Stimulated activated CD4-positive, alpha-beta T cell treated with anti-CD3 and anti-CD28 coated beads, Interleukin-4, amount 100 ng/mL, for 24 hours (primary cell): ENCODE results near the gene ARL5B.
A peak's percentile ranks its signal among the peaks of the same experiment; 100 is the strongest.
"Not testable (repeated sequence)": the region's sequence is repeated elsewhere in the genome, so short reads cannot be mapped to it uniquely, and the experiment has no call there.

Source experiments
- DNase-seq: peaks from one replicate; pipeline ENCODE4 v3.0.0-alpha.2; 2020

ARL5B gene, protein sequence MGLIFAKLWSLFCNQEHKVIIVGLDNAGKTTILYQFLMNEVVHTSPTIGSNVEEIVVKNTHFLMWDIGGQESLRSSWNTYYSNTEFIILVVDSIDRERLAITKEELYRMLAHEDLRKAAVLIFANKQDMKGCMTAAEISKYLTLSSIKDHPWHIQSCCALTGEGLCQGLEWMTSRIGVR

DNA sequence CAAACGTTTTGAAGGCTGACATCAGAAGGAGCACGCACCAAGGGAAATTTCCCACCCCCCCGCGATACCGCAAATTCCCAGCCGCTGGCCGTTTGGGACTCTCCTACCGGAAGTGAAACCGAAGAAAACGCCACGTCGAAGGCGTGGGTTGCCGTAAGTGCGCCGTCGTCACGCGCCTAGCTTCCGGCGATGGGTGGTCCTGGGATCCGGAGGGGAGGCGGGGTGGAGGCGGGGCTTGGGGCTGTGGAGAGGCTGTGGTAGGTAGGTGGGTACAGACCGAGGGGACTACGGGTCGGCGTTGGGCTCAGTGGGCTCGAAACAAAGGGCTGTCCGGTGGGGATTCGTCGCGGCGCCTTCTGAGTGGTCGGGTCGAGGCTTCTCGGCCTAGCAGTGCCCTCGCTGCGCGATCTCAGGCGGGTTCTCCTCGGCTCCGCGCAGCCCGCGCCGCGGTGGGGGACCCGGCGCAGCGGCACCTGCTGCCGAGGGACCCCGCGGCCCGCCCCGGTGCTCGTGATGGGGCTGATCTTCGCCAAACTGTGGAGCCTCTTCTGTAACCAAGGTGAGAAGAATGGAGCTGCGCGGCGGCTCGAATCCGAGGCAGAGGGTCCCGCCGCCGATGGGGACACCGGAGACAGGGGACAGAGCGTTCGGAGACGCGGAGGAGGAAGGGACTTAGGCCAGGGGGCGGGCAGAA is at the start of gene ARL5B:
TSS of gene ARL5B (plus strand) at position 307 of the 694 bp plus-strand sequence. CDS start at position 514, 207 bp downstream.
- DNase-seq: peak; percentile 96

DNA sequence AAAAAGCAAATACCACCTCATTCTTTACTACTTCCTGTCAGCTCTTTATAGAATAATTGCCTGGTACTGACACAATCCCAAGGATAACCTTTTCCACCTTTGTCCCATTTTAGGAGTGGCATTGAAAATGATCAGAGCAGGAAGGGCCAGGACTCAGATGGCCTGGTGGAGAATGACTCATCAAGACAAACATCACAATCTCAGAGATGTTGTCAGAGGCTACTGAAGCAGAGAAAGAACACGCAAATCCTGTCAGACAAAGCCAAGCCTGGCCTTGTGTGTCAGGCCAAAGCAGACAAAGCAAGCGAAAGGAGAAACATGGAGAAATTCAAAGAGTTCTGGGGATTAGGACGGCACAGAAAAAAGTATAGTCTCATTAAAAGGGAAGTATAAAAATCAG is 48.7 kb upstream of the ARL5B start:
- DNase-seq: no peak

DNA sequence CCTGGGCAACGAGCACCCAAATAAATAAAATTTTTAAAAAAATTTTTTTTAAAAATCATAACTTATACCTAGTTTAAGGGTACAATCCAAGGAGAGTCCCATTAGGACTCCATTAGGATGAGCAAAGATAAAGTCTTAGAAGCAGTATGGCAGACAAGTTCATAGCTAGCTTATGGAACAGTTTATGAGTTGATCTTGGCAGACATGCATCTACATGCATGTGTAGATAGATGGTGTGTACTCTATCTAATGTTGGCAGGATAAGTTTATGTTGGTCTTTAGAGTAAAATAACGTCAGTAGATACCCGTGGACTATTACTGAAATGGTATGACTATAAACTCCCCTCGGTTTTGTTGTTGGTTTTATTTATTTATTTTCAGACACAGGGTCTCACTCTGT is 48.1 kb upstream of the ARL5B start:
- no peak for DNase-seq

DNA sequence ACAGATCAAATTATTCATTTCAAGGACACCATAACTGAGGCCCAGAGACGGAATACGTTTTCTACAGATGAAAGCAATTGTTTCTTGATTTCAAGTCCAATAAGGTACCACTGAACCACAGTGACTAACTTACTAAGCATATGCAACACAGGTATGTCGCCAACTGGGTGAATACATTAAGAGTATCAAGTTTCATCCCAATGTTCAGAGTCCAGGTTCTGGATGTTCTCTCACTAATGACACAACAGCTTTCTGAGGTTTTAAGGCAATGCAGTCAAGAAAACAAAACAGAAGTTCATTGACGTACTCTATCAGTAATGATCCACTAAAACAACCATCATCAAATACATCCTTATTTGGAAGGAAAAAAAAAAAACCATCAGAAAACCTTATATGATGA is 43.6 kb upstream of the ARL5B start:
- no peak for DNase-seq

DNA sequence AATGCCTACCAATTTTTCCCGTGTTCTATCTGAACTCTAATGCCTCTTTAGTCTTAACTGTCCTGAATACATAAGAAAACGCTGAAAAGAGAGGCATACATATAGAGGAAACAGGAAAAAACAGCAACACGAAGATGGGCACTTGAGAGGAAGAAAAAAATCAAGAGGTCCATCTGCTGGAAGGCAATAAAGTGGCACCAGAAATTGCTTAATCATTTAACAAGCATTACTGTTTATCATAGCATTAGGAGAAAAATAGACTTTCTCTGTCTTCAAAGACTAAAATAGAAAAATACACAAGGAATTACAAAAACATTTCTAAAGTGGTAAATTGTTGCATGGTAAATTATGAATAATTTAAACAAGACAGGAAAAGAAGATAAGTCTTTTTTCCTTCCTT is 42.9 kb upstream of the ARL5B start:
- DNase-seq: no peak

DNA sequence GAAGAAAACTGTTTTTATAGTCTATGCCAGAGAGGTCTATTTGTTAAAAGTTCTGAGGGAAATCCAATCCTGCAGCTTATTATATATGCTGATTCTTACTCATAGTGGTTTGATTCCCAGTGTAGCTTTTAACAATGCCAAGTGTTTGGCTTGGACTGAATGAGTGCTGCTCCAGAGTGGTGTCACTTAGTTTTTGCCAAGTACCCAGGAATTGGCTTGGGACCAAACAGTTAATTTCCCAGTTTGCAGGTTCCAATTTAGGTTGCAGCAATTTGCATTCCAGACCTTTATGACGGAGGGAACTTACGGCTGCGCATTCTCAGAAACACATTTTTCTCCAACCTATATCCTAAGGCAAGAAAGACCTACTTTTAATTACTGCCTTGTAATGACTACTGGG is 40.2 kb upstream of the ARL5B start:
- DNase-seq: no peak

DNA sequence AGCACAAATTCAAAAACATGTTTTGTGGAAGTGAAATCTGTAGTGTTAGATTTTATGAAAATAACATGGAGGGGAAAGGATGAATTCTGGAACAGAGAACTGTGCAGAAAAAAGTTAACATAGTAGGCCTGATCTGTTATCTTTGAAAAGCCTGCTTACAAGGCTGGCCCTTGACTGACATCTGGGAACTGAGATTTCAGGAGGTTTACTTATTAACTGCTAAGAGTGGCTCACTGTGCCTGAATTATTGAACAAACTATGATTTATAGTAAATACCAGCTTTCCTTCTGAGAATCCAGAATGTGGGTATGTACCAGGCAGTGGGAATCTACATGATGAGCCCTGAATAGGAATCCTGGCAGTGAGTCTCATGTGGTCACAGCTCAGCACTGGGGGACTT is 38.4 kb upstream of the ARL5B start:
- DNase-seq: no peak

DNA sequence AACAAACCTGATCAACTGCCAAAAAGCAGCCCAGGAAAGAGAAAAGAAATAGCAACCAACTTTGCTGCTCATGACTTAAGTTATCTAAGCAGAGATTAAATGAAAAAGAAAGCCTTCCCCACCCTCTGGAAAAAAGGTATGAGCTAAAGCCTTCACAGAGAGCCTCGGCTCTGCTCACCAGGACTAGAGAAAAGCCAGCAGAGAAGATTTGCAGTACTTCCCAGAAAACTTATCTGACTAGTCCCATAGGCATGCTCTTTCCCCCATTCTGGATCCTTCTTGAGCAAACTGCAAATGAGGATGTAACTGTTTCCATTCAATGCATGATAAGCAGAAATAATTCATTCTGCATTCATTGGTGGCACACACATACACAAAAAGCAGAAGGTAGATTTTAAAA is 35.6 kb upstream of the ARL5B start:
- not testable (repeated sequence) for DNase-seq

DNA sequence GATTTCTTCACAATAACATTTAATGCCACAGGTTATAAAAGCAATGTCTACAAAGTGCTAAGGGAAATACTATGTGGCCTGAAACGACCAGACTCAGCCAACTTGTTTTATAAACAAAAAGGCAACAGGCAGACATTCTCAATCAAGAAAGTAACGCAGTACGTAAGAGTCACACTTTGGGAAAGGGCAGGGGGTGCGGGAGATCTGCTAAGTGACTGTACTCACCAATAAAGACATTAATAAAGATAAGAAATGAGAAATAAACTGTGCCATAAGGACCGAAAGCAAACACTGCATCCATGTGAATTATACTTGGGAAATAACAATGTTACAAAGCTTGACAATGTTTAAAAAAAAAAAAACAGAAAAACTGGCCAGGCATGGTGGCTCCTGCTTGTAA is 33.3 kb upstream of the ARL5B start:
- DNase-seq: no peak

DNA sequence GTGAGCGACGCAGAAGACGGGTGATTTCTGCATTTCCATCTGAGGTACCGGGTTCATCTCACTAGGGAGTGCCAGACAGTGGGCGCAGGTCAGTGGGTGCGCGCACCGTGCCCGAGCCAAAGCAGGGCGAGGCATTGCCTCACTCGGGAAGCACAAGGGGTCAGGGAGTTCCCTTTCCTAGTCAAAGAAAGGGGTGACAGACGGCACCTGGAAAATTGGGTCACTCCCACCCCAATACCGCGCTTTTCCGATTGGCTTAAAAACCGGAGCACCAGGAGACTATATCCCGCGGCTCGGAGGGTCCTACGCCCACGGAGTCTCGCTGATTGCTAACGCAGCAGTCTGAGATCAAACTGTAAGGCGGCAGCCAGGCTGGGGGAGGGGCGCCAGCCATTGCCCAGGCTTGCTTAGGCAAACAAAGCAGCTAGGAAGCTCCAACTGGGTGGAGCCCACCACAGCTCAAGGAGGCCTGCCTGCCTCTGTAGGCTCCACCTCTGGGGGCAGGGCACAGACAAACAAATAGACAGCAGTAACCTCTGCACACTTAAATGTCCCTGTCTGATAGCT is 31.7 kb upstream of the ARL5B start:
- DNase-seq: peak; percentile 62

DNA sequence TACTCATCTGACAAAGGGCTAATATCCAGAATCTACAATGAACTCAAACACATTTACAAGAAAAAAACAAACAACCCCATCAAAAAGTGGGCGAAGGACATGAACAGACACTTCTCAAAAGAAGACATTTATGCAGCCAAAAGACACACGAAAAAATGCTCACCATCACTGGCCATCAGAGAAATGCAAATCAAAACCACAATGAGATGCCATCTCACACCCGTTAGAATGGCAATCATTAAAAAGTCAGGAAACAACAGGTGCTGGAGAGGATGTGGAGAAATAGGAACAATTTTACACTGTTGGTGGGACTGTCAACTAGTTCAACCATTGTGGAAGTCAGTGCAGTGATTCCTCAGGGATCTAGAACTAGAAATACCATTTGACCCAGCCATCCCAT is 26.7 kb upstream of the ARL5B start:
- DNase-seq: not testable (repeated sequence)

DNA sequence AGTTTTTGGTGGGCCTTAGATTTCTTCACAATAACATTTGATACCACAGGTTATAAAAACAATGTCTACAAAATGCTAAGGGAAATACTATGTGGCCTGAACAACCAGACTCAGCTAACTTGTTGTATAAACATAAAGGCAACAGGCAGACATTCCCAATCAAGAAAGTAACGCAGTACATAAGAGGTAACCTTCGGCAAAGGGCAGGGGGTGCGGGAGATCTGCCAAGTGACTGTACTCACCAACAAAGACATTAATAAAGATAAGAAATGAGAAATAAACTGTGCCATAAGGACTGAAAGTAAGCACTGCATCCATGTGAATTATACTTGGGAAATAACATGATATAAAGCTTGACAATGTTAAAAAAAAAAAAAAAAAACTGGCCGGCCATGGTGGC is 23.2 kb upstream of the ARL5B start:
- DNase-seq: no peak

DNA sequence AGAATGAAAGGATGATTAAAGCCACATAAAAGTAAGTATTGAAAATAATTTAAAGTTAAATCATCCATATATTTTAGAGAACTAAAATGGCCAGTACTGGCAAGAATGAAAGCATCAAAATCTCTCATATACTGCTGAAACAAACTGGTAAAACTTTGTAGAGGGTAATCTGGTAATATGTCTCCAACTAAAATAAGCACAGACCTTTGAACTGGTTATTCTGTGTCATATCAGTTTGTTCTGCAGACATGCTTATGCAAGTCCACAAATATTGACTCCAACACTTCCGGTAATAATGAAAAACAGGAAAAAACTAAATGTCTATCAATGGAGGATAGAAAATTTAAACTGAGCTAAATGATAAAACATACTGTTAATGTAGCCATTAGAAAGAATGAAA is 21.8 kb upstream of the ARL5B start:
- not testable (repeated sequence) for DNase-seq

DNA sequence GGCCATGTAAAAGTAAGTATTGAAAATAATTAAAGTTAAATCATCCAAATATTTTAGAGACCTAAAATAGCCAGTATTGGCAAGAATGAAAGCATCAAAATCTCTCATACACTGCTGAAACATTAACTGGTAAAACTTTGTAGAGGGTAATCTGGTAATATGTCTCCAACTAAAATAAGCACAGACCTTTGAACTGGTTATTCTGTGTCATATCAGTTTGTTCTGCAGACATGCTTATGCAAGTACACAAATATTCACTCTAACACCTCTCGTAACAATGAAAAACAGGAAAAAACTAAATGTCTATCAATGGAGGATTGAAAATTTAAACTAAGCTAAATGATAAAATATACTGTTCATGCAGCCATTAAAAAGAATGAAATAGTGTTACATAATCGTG is 19.5 kb upstream of the ARL5B start:
- DNase-seq: not testable (repeated sequence)

DNA sequence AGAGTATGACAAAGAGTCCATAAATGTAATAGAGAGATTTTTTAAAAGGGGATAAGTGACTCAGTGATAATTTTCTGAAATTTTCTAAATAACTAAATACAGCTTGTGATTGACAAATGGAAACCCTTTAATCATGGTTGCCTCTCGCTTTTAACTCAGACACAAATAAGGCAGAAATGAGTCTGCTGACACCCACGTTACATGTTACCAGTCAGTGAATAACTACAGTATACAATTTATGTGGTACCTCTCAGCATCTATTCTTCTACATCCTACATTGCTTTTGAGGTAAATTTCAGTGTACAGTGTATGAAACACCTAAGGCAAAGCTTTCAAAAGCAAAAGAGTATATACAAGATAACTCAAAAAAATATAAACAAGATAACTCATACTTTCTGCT is 12.1 kb upstream of the ARL5B start:
- DNase-seq: no peak

DNA sequence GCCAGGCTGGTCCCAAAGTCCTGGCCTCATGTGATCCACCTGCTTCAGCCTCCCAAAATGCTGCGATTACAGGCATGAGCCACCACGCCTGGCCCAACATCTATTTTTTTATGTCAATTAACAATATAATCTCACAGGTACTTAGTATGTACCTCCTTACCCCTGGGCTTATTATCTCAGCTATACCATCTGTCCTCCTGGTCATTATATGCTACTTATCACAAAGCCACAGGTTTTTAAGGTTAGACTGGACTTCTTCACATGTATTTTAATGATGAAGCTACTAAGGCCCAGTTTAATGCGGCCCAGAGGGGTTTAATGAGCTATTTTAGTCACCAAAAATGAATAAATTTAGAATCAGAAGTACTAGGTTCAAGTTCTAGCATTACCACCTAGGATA is 11.3 kb upstream of the ARL5B start:
- no peak for DNase-seq

DNA sequence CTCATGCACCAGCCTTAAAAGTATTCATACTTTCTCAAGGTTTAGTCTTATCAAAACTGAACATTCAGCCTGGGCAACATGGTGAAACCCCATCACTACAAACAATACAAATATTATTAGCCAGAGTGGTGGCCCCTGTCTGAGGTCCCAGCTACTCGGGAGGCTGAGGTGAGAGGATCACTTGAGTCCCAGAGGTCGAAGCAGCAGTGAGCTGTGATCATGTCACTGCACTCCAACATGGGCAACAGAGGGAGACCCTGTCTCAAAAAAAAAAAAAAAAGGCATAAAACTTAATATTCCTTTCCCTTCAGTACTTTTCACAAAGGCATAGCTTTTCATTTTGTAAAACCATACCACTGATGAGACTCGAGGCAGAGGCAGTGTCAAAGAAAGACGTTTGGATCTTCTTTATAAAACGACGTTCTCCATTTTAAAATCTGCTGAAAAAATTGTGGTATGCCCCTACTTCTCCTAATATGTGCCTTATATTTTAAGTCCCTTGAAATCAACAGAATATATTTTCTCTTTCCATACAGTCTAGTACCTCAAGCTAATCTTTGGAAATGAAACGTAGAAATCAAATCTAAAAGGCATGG is 9.8 kb upstream of the ARL5B start:
- DNase-seq: no peak

DNA sequence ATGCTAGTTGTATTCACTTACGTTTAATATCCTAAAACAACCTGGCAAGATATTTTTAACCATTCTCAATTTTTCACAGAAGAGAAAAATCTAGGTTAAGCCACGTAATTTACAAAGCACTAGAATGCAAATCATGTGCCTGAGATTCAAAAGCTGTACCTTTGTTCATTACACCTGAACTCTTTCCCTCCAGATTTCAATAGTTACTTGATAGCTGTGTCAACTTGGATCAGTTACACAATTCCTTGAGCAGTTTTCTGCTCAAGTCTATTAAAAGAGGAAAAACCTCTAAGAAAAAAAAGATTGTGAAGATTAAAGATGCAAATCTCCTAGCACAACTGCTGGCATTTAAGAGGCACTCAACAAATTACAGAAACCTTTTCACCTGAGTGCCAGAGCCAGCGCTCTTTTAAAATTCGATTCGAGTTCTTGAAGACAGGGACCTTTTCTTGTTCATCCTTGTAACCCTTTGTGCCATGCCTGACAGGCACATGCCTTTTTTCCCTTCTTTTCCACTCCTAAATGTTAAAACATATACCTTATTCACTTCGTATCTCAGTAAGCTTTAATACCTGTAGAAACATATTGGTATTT is 8.7 kb upstream of the ARL5B start:
- no peak for DNase-seq

DNA sequence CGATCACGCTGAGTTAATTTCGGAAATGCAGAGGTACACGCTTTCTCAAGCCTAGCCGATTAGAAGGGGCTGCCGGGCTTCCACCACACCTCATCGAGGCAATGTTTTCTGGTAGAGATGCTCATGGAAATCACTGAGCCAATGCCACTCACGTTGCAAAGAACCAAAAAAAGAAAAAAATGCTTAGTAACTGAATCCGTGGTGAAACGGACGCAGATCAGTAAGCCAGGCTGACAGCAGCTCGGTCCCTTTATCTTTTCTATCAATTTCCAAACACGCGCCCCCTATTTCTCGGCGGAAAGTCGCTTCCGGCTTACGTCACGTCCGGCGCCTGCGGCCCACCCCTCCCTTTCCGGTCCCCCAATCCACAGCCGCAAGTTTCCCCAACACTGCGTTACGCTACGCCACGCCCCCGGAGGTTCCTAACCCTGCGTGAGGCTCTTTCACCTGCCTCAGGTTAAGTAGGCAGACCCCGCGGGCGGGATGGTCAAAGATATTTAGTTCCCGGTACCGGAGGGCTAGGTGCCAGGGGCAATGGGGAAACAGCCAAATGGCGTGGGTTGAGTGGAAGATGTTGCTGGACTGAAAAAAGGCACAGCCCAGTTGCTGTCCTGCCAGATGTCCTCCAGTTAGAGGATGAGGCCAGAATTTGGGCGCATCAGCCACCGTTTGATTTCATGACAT is 7.8 kb upstream of the ARL5B start, which contains the start of gene NSUN6:
TSS of gene NSUN6 (minus strand) at position 264 of the 684 bp plus-strand sequence. CDS start 384 bp downstream, outside the sequence.
- DNase-seq: peak; percentile 93

DNA sequence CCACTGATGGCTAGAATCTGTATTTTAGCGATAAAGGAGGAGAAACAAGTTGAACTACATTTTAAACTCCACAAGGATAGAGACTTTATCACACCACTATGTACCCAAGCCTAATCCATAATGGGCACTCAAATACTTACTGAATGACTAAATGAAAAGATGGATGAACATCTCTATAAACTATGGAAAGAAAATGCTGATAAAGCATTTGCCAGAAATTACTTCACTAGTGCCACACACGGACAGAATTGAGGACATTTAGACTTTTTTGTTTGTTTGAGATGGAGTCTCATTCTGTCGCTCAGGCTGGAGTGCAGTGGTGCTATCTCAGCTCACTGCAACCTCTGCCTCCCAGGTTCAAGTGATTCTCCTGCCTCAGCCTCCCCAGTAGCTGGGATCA is 6.1 kb upstream of the ARL5B start:
- DNase-seq: no peak

DNA sequence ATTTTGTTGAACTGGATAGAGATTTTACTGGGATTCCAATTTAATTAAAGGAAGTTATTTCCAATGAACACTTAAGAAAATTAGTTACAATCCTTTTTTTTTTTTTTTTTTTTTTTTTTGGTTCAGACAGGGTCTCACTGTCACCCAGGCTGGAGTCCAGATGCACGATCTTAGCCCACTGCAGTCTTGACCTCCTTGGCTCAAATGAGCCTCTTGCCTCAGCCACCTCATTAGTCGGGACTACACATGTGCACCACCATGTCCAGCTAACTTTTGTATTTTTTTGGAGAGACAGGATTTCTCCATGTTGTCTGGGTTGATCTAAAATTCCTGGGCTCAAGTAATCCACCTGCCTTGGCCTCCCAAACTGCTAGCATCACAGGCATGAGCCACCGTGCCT is 2.5 kb upstream of the ARL5B start:
- DNase-seq: no peak

DNA sequence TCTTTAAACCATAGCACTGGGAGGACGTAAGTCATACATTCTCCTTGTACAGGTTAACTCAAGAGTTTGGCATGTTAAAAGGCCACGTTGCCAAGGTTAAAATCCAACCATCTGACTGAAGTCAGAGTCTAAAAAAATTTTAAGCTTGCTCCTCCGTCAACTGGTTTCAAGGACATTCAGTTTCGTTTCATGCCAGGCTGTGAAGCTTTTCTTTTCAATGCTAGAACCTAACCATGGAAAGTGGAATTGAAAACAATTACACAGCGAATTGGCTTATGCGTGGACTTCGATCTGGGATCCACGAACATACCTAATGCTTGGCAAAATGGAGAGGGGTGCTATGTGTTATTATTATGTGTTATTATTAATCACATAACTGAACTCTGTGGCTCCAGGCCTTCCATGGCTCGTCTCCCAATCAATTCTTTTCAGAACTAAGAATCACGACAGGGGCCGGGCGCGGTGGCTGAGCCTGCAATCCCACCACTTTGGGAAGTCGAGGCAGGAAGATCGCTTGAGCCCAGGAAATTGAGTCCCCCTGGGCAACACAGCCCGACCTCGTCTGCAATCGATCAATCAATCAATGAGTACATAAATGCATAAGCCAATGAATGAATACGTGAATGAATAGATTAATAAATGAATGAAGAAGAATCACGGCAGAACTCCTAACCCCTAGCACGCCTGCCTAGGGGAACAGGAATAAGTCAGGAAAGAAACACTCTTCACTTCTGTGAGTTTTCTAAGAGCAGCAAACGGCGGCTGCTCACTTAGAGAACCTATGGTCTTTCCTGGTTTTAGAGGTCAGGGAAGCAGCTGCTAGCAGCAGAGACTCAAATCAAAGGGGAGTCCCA is 733 bp upstream of the ARL5B start:
- peak; percentile 9 for DNase-seq
